Activated CD4-positive, alpha-beta T cell treated with anti-CD3 and anti-CD28 coated beads for 48 hours (primary cell): ENCODE measurements around the gene BCAS3.
"Not testable (repeated sequence)": the region's sequence is repeated elsewhere in the genome, so short reads cannot be mapped to it uniquely, and the experiment has no call there.

Experiments
- DNase-seq: peaks from one replicate; pipeline ENCODE4 v3.0.0-alpha.2; 2020

The BCAS3 gene

DNA sequence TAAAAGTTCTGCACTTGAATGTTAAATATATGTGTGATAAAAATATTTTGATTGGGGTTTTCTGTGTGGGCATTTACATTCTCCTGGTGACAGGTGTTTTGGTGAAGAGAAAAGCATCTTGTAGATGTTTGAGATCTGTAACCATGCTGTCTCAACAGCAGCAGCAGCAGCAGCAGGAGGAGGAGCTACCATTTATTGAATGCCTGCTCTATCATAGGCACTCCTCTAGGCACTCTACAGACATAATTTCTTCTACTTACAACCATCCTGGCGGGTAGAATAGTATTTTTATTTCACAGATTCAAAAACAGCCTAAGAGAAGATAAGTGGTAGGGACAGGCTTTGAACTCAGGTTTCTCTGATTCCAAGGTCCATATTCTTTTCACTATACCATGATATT is 562.3 kb downstream of the BCAS3 start:
- no peak for DNase-seq

DNA sequence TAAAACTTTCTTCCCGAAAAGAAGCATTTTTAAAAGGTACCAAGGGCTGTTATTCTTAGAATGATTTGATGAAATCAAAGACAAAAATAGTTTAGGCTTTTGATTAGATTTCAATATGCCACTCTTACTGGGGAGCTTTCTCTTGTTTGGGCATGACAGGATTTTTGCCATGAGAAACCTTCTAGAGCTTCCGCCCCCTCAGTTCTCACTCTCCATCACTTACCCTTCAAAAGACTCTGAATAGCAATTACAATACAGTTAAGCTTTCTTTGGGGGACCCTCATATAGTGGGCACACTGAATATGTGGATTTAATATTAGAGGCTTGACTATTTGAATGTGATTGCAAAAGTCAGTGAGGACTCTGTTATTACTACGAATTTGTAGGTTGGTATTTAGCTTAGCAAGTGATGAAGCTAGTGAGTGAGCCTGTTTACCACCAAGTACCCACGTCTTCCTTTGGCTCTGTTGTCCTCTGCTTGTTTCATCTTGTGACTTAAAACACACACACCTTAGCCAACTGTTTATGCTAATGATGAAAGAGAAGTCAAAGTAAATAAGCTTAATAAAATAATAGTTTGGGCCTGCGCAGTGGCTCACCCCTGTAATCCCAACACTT is 563.3 kb downstream of the BCAS3 start:
- DNase-seq, result peak; percentile 12

DNA sequence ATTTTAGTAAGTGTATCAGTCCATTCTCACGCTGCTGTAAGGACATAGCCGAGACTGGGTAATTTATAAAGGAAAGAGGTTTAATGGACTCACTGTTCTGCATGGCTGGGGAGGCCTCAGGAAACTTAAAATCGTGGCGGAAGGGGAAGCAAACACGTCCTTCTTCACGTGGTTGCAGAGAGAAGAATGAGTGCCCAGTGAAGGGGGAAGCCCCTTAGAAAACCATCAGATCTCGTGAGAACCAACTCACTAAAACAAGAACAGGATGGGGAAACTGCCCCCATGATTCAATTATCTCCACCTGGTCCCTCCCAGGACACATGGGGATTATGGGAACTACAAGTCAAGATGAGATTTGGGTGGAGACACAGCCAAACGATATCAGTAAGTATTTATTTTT is 567.3 kb downstream of the BCAS3 start:
- DNase-seq, result not testable (repeated sequence)

DNA sequence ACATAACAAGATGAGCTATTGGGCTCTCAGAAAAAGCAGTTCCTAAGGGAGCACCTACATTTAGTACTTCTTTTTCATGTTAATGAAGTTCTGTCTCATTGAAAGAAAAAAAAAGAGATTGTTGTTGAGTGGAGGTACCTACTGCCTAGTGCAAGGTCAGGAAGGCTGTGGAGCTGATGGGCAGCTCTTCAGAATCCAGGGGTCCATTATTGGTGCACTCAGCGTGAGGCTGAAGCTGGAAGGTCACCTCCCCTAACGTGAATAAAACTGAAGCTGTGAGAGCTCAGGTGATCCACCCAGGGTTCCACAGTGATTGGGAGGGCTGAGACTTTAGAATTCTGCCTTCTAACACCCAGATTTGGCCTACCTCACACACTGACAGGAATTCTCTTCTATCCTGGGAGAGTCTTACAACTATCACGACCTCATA is 568.1 kb downstream of the BCAS3 start:
- DNase-seq, result no peak

DNA sequence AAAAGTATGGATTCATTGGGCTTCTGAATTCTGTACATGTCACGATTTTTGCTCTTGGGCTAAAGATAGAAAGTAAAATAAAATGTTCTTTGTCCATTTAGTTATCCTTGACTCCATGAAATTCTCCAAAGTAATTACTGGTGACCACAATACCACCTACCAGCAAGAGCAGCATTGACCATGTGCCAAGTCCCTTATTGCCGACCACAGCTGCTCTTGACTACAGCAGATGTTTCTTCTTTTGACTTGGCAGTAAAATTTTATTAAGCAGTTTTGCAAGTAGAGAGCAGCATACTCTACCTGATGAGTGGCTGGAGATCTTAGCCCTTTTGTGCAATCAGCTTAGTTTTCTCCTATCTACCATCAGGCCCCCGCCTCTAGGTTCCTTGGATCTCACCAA is 569.8 kb downstream of the BCAS3 start:
- no peak for DNase-seq

DNA sequence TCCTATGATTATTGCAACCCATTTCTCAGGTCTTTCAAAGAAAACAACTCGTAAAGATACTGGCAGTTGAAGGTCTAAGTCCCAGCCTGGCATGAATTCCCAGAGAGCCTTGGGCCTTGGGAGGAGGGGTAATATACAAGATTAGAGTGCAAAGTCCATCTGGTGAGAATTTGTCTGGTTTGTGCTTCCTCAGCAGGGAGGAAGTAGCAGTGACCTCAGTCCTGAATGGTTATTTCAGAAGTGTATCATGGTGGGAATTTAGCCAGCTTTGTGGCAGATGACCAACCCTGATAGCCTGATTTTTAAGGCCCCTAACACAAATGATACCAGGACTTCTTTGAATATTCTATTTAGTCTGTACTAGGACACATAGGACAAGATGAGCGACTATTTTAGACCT is 570.7 kb downstream of the BCAS3 start:
- no peak for DNase-seq

DNA sequence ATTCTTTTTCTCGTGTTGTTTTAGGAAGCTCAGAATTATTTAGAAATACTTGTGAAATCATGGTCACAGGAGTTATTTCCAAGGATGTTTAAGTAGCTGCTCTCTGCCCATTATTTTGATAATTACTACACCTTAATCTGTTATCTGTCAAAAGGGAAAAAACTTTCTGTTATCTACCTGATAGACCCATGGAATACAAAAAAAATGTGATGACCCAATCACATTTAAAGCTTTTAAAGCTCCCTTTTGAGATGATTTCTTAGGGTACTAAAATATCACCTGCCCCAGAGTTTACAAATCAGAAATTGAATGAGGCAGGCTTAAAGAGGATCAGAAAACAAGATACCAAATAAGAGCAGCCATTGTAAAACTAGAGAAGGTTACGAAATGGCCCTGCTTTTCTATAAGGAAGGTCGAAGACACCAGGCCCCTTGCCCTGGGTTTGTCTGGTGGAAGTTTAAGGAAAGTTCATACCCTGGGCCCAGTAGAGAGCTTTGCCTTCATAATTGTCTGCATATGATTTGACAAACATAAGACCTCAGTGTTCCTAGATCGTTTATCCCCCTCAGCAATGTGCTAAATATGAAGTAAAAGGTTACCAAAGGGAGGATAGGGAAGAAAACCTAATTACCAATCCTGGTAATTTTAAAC is 572.1 kb downstream of the BCAS3 start:
- DNase-seq, result no peak

DNA sequence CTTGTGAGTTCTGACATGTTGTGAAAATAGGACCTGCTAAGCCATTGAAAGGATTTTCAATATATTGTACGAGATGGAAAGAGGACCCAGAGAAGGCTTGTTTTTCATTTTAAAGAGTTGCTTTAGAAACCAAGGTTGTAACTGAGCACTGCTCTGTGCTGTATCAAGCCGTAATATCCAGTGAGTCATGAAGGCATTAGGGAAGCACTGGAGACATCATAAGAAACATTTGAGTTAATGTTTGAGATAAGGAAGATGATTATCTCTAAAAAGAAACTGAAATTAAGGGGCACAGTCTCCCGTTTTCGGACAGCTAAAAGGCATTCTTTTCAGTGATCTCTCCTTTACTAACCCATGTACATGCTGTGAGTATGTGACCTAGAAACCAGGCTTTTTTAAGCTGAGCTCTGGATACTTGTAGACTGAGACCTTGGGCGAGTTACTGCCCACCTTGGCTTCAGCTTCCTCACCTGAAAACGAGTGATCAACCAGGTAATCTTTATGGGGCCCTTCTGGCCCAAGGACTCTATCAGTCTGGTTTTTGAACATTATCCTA is 572.8 kb downstream of the BCAS3 start:
- DNase-seq, result no peak

DNA sequence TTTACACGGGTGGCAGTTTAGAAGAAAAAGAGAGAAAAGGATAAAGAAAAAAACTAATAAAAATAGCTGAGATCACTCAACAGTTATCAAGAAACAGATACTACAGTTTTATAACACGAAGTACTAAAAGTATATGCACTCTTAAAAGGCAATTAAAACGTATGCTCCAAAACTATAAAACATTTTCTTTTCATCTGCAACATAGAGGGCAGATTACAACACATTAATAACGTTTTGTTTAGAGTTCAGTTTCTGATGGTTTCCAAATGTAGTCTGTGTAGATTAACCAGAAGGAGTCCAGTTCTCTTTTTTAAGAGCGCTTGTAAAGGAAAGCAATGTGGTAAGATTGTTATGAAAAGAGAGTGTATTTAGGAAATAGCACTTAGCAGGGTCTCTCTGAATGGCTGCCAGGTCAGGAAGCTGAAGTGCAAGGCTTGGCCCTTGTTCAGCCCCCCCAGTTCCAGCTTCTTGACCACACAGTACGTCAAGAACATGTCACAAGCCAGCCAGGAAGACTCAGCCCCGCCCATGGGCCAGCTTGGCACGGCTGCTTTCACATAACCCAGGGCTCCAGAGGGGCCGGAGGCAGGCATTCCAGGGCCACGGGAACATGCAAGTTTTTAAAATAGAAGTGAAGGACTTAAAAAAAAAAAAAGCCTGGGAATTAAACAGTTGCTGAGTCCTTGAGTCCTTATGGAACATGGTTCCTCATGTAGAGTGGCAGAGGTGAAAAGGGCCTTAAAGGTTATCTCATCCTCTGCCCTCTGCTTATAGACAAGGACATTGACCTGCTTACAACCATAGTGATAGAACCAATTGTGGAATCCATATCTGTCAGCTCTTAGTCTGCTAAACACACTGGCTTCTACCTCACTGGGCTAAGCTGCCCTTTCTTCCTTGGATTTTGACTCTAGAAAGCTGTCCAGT is 574.6 kb downstream of the BCAS3 start:
- no peak for DNase-seq

DNA sequence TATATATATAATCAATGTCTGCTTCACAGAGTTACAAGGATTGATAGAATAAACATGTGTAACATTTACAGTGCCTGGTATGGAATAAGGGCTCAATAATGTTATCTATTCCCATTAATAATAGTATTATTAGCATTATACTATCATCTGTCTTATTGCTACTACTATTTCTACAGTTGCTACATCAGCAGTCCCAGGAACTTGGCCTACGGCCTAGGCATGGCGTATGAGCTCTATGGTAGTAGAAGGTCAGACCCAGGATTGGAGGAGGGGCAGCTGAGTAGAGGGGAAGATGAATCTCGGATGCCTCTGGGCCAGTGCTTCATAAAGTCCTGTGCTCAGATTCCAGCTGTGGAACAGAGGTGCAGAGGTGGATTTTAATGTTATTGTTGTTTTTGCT is 575.7 kb downstream of the BCAS3 start:
- DNase-seq, result no peak

DNA sequence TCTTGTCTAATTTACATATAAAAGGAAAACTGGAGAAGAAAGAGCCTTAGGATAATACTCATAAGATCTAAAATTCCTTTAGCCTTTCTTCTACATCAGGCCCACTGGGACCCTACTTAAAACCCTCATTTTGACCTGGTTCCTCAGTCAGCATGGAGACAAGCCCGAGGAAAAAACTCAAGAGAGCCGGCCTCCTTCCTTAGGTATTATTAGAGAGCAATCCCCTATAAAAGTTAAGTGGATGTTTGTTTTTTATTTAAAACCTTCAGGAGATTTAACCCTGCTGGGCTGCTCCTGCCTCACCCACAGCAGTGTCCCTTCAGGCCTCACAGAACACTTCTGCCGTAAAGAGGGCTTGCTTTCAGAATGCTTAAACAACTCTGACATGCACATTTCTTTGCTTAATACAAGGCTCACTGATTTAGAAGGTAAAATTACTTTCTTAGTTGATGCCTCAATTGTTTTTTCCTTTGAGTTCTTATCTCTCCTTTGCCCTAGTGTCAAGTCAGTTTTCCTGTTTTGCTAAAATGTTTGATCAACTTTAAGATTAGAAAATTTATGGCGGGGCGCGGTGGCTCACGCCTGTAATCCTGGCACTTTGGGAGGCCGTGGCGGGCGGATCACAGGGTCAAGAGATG is 576.4 kb downstream of the BCAS3 start:
- DNase-seq, result no peak

DNA sequence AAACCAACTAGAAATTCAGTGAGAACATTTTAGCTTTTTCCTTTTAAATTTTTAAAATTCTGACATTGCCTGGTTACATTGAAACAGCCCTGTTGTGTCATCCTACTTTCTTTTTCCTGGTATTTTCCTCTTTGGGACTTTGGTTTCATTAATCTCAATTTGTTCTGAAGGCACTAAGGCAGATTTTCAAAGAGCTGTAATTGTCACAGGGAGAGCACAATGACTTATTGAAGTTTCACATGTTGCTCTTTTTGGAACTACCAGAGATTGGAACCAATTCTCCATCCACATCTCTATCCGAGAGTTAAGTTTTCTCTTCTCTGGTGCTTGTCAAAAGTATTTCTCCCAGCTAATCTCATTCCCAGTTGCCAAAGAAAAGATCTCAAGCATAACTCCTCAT is 577.3 kb downstream of the BCAS3 start:
- DNase-seq, result no peak

DNA sequence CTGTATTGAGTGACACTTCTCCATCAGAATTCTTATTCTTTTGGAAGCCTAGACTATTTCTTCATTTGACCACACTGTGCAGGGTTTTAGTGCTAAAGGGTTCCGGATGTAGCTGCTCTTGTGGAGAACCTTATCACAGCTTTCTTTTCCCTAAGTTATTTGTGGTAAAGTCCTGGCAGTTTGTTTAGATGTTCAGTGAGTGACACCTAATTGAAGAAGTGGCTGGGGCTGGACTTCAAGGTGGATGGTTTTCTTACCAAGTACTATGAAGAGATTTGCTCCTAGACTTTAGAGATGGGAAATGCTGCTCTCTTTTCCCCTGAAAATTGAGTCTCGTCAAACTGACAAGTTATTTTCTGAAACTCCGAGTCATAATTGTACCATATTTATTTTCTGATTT is 578.0 kb downstream of the BCAS3 start:
- no peak for DNase-seq

DNA sequence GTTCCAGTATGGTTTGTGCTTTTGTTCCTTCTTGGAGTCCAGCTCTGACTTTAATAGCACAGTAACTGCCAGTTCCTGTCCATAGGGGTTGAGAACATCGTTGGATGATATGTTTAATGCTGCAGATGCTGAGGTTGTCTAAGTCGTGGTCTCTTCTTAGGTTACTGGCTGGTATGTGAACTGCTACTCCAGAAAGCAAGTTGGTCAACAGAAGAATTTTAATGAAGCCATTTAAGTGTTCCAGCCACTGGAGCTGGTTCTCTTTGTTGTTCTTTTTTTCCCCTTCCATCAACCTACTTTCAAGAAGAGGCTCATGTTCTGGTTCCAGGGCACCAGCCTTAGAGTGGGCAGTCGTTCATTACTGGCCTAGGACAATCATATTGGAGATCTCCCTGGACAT is 581.7 kb downstream of the BCAS3 start:
- DNase-seq, result no peak

DNA sequence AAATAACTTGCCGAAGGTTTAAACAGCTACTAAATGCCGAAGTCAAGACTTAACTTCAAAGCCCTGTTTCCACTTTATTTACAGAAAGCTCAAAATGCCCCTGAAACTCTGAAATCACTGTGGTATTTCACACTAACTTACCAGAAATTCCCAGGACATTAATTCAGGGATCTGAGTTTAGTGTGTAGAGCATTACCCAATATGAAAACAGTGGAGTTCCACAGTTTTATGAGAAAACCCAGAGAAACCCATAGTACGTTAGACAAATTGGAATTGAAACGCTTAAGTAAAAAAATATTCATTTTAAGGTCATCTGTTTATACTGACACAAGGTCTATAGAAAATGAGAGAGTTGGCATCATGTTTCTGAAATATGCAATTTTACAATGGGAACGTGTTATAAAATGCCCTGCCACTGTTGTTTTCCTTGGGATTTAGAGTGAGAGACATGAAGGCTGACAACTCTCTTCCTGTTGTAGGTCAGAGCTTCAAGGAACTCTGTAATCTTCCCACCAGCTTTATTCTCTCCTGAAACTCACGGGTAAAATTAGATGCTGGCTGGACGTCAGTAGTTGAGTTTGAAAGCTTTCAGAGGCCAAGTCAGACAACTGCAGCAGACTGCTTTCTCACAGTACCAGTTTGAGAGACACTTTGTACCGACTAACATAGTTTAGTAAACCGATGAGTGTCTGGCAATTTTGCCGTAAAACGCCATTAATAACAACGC is 582.6 kb downstream of the BCAS3 start:
- DNase-seq, result no peak

DNA sequence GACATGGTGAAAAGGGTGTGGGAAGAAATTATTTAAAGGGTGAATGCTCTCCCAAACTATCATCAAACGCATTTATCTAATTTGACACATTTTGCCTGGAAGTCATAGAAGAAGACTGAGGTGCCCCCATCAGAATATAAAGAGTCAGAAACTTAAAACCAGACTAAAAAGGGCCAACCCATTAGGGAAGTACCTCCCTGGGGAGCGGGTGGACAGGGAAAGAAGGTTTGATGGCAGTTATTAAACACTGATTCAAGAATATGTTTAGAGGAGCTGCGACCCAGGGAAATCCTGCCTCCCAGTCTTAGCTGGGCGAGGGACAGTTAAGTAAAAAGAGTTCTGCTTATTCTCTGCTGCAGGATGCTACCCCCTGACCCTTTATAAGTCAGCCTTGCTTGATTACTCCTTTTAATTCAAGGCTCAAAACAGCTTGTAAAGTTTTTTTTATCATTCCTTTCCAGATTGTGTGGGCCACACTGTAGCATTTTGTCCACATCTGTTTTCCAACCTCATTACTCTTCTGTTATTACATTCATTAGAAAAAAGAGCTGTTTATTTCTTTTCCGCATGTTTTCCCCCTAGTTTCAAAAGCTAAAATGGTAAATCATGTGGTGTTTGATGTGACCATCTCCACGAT is 583.5 kb downstream of the BCAS3 start:
- DNase-seq, result no peak

DNA sequence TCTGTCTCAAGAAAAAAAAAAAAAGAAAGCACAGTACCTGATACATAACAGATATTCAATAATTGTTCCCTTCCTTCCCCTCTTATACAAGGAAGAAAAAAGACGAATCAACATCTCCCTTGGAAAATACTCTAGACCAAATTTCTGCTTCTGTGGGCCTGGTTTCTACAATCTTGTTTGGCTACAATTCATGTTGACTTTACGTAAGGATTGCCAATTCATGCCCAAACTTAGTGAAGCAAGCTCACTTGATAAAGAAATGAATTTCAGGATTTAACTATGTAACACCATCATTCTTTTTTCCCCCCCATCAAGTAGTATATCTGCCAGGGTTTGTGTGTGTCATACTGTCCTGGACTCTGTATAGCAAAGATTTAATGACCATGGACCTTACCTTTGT is 587.7 kb downstream of the BCAS3 start:
- no peak for DNase-seq

DNA sequence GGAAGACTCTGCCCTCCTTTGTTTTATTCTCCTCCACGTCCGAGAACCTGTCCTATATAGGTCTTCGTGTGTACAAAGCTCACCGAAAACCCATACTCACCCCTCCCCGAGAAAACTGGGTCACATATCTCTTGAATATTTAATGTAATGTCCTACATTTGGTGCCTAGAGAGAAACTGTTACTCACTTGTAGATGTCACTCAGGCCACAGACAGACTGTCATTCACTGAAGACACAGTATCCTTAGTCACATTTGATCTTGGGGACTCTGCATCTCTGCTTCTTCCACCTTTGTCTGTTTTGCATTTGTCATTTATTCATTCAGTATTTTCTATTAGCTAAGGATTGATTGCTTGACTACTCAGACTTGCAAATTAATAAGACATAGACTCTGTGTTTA is 590.2 kb downstream of the BCAS3 start:
- no peak for DNase-seq

DNA sequence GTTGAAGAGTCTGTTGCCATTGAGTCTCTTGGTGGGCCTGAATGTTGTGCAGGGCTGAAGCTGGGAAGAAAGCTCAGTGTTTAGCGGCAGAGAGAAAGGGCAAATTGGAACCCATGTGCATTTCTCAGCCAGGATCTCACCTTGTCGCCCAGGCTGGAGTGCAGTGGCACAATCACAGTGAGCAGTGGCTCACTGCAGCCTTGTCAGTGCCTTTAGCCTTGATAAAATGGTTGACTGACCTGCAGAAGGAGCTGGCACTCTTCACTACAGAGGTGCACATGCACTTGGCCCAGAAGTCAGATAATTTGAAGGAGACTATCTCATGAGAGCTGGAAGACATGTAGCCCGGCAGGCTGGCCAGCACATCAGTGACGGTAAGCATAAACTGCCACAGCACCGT is 597.7 kb downstream of the BCAS3 start:
- DNase-seq, result no peak

DNA sequence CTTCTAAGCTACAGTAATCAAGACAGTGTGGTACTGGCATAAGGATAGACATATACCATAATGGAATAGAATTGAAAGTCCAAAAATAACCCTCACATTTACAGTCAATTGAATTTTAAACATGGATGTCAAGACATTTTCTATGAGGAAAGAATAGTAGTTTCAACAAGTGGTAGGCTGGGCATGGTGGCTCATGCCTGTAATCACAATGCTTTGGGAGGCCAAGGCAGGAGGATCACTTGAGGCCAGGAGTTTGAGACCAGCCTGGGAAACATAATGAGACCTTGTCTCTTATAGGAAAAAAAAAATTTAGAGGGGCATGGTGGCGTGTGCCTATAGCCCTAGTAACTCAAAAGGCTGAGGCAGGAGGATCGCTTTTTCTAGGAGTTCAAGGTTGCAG is 599.2 kb downstream of the BCAS3 start:
- DNase-seq, result no peak

DNA sequence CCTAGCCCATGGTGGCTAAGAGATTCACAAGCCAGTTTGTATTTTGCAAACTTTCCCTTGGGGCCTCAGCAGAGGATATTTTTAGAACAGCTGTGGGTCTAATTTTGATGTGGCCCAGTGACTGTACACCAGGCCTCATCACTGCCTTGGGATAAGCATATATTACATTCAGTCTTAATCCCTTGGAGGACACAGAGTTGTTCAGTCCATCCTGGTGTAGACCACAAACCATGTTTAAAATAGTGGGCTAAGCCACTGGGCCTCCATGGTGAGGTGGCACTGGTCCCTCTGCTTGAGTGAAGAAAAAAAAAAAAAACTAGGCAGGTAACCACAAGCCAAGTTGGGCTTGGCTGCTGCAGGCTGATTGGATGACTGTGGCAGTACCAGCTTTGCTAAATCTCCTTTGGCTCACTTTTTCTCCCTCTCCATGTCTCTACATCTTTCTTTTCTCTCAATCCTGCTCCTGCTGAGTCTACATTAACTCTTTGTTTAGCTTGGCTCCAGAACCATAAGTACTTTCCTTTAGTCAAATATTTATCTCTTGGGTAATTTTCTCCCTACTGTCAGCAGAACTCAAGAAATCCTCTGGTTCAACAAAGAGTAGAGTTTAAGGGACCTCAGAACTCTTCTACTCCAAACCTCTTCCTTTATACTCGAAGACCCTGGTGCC is 602.0 kb downstream of the BCAS3 start:
- DNase-seq, result no peak
